Measurements from ENCODE around the gene PPP4R1. TPM values are rescaled to one million over a fixed set of nuclear protein-coding genes. Genes with fewer than 3 reads are reported as not detected.

Gene PPP4R1
- total RNA-seq, 1 experiment from 2014 or later = 106 TPM

GRCh38 chr18:9630444-9630843, 16.1 kb upstream of the PPP4R1 start:
- TF ChIP-seq CTCF (conservative IDR thresholded peaks at IDR 0.05) = no peak
- Histone ChIP-seq H3K14ac (ENCODE audit: insufficient read depth, low read length) (no peak overlapping the region), H3K79me2 (ENCODE audit: insufficient read depth, low read length) (no peaks in the 10 kb centered on the region), H4K20me1 (ENCODE audit: control insufficient read depth, insufficient read depth, insufficient read length) (no peaks in the 10 kb centered on the region), H4K91ac (ENCODE audit: insufficient read length, low read depth, low read length) (no peak overlapping the region), H2BK5ac (ENCODE audit: insufficient read length, low read length) (no peak overlapping the region), H3K27me3 (ENCODE audit: insufficient read depth, low read length) (no peaks in the 10 kb centered on the region), H3K79me1 (ENCODE audit: insufficient read depth, low read depth, low read length, poor library complexity, severe bottlenecking) (no peaks in the 10 kb centered on the region), H4K8ac (replicated peaks; ENCODE audit: insufficient read length, low read depth, low read length) (no peak overlapping the region), H2BK15ac (ENCODE audit: low read depth, low read length) (no peak overlapping the region), H2AFZ (ENCODE audit: low read length) (peak overlapping the region; percentile 58), H3K27ac (ENCODE audit: insufficient read length, low read depth, low read length) (peak overlapping the region; percentile 27), H3K56ac (ENCODE audit: insufficient read length, low read depth, low read length) (no peak overlapping the region), H3K18ac (ENCODE audit: insufficient read length, low read depth, low read length) (peak overlapping the region; percentile 15), H4K5ac (ENCODE audit: insufficient read length, low read depth, low read length) (no peak overlapping the region), H3K23ac (ENCODE audit: insufficient read length, low read depth, low read length) (no peak overlapping the region), H3K9ac (ENCODE audit: extremely low read depth, insufficient read length, low read length) (no peak overlapping the region), H2BK120ac (ENCODE audit: low read depth, low read length, poor library complexity, severe bottlenecking) (no peak overlapping the region), H3T11ph (ENCODE audit: low read length) (no peak overlapping the region), H2BK12ac (ENCODE audit: insufficient read length, low read depth, low read length) (no peak overlapping the region), H3K4me2 (ENCODE audit: insufficient read depth, insufficient read length, low read length) (no peak overlapping the region), H3K9me3 (ENCODE audit: control insufficient read depth, low read depth, low read length) (no peaks in the 10 kb centered on the region), H3K23me2 (ENCODE audit: insufficient read length, low read depth, low read length, poor library complexity, severe bottlenecking) (no peaks in the 10 kb centered on the region), H2AK5ac (ENCODE audit: insufficient read length, low read length) (no peak overlapping the region), H3K4me1 (ENCODE audit: insufficient read depth, low read length) (peaks cover 3% of the 10 kb centered on the region; the same call in 1 of the 2 replicates), H2BK20ac (ENCODE audit: low read depth, low read length, poor library complexity, severe bottlenecking) (no peak overlapping the region), H3K4ac (ENCODE audit: low read depth, low read length) (no peak overlapping the region)
- H3K9me3 Mint-ChIP-seq = peaks cover 0 to 3% of the 10 kb centered on the region in 2 experiments; a peak in 2 of 5 replicates
- no peak overlapping the region for H3K4me3 Mint-ChIP-seq
- peak overlapping the region in 2 of 3 experiments; percentile 16 to 58; a peak in 4 of 7 replicates for H3K27ac Mint-ChIP-seq
- WGBS (ENCODE audit: extremely low coverage, insufficient read length, low lambda C conversion rate) = 100% methylated on average over 2 of the region's 8 CpGs
- peaks cover 18 to 23% of the 10 kb centered on the region in 2 experiments for H3K4me1 Mint-ChIP-seq
- no peaks in the 10 kb centered on the region for H3K27me3 Mint-ChIP-seq (ENCODE audit: low read depth)
- DNase-seq = no peak
- H3K36me3 Mint-ChIP-seq (ENCODE audit: insufficient read depth in 1 of 3, low read depth in 3 of 3) = no peaks in the 10 kb centered on the region; a peak in 1 of 7 replicates

Measured in H9 (cell line).